Naive thymus-derived CD8-positive, alpha-beta T cell (primary cell): Measurements from ENCODE around the gene ADRM1. TPM values are rescaled to one million over a fixed set of nuclear protein-coding genes. Genes with fewer than 3 reads are reported as not detected.

Experiments used
- ATAC-seq, 2 donors: fragments of 150-1000 bp; cut with Tn5 transposase in 1 of 2; sonication (Bioruptor Pico), chemical (Tn5 transposase) in 1 of 2; 1 replicate in 1 of 2; 2 replicates in 1 of 2; pipeline ENCODE4 v1.10.0; 2021; ENCODE audit warnings: mild to moderate bottlenecking in 2 of 2, moderate library complexity in 2 of 2
- POLR2A ChIA-PET: fragments of 350-600 bp; sonication (Branson Sonifier 250); formaldehyde crosslinking; loops from one replicate; lab custom pipeline; 2021; ENCODE audit warnings: antibody characterized with exemption; lab: Charles Lee
- DNase-seq, 10 donors: peaks; one replicate each; pipeline versions ENCODE4 v3.0.0 to v3.0.0-alpha.2; 2020 to 2022
- H3K27ac Mint-ChIP-seq, 10 donors: one replicate each; pipeline ENCODE4 v1.8.0; 2020 to 2022; ENCODE audit warnings: mild to moderate bottlenecking in 10 of 10, mixed read lengths in 10 of 10, moderate library complexity in 4 of 10, inconsistent platforms in 1 of 10
- H3K27me3 Mint-ChIP-seq, 5 donors: one replicate each; pipeline ENCODE4 v1.8.0; 2021 to 2022; ENCODE audit warnings: mixed read lengths in 5 of 5
- H3K36me3 Mint-ChIP-seq, 3 donors: one replicate each; pipeline ENCODE4 v1.8.0; 2020 to 2022; ENCODE audit warnings: mixed read lengths in 3 of 3, mild to moderate bottlenecking in 2 of 3, inconsistent platforms in 1 of 3
- H3K4me1 Mint-ChIP-seq, 4 donors: one replicate each; pipeline ENCODE4 v1.8.0; 2021 to 2022; ENCODE audit warnings: mixed read lengths in 4 of 4
- H3K4me3 Mint-ChIP-seq, 10 donors: one replicate each; pipeline ENCODE4 v1.8.0; 2020 to 2022; ENCODE audit warnings: mild to moderate bottlenecking in 10 of 10, mixed read lengths in 10 of 10, moderate library complexity in 6 of 10, inconsistent platforms in 1 of 10
- H3K9me3 Mint-ChIP-seq, 9 donors: one replicate each; pipeline ENCODE4 v1.8.0; 2020 to 2022; ENCODE audit warnings: mixed read lengths in 9 of 9, mild to moderate bottlenecking in 3 of 9, inconsistent platforms in 1 of 9, moderate library complexity in 1 of 9
- polyA plus RNA-seq, 3 donors: library from polyadenylated mRNA; unstranded; fragments of 300-500 nt; fragmentation: Illumina TruSeq; gene quantifications; one replicate each; pipeline ENCODE4 v1.2.3, GENCODE V29; 2021
- total RNA-seq, 8 experiments: library from RNA in 2 of 8; stranded (reverse) in 2 of 8; gene quantifications; one replicate each; pipeline ENCODE4 v1.2.3 and lab custom pipeline; 2021 to 2026

ADRM1 gene
- total and polyA plus RNA-seq, 5 experiments from 2014 or later, result 61.1 to 93.9 (median 66.2) TPM

GRCh38 chr20:62326559-62326958, 23.8 kb downstream of the ADRM1 start:
- Mint-ChIP-seq H3K4me3 (no peak overlapping the region), H3K9me3 (no peaks in the 10 kb centered on the region), H3K27me3 (no peaks in the 10 kb centered on the region), H3K27ac (no peak overlapping the region), H3K36me3 (no peaks in the 10 kb centered on the region), H3K4me1 (peaks cover 0 to 2% (median 0%) of the 10 kb centered on the region in 4 donors)
- DNase-seq (no peak), ATAC-seq (no peak)
- POLR2A ChIA-PET, result no interaction called here

DNA sequence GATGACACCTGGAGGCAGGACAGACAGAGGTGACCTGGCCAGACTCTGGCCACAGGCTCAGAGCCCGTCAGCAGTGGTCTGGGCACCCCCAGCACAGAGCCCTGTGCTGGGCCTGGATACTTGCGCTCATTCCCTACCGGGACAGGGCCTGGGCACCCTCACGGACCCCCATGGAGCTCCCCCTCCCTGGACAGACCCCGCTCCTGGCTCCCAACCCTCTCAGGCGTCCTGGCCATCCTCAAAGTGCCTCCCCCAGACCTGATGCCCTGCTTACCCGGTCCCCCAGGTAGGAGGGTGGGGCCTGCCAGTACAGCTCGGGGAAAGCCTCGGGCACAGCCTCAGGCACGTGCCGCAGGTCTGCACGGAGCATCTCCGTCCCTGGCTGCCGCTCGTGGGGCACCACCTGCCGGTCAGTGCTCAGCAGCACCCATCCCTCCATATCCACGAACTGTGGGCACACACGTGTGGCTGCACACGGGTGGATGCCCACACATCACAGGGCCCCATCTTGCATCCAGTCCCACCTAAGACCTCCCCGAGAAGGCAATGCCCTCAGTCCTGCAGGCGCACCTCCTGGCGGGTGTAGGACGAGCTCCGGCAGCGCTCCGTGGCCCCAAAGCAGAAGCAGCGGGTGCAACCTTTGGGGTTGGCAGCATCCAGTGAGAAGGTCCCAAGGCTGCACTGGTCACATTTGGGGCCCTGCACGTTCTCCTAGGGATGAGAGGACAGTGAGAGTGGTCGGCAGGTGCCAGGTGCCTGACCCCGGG, 24.3 kb downstream of the ADRM1 start:
- DNase-seq (no peak), ATAC-seq (no peak)
- no peak overlapping the region for H3K4me3 Mint-ChIP-seq
- H3K27ac Mint-ChIP-seq, result peak overlapping the region in 1 of 10 donors; percentile 49
- H3K4me1 Mint-ChIP-seq, result peaks cover 0 to 2% (median 0%) of the 10 kb centered on the region in 4 donors
- POLR2A ChIA-PET, result no interaction called here
- H3K27me3 Mint-ChIP-seq, result no peaks in the 10 kb centered on the region
- no peaks in the 10 kb centered on the region for H3K9me3 Mint-ChIP-seq
- no peaks in the 10 kb centered on the region for H3K36me3 Mint-ChIP-seq

DNA sequence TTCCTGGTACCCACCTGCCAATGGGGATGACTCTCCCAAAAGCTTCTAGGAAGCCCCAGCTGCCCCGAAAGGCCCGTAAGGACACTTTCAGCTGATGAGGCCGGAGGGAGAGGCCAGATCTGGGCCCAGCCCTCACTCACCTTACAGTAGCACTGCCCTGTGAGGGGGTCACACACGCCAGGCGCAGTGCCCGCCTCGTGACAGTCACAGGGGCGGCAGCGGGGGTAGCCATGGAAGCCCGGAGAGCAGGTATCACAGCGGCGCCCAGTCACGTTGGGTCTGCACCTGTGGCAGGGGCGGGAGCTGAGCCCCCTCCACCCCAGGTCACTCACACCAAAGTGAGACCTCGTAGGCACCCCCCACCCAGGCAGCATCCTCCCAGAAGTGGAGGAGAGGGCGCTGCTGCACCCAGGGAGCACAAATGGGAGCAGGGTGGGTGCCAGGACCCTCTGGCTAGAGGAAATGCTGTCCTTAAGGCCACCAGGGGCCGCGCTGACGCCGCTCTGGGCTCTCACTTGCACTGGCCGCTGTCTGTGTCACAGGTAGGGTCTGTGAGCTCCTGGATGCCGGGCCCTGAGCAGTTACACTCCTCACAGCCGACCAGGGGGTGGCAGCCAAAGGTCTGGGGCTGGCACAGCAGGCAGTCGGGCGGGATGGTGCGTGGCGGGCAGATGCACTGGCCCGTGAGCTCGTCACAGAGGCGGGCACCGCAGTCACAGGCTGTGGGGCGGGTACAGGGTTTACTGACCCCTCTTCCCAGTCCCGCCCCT, 25.1 kb downstream of the ADRM1 start:
- H3K27ac Mint-ChIP-seq, result no peak overlapping the region
- peaks cover 0 to 2% (median 0%) of the 10 kb centered on the region in 4 donors for H3K4me1 Mint-ChIP-seq

DNA sequence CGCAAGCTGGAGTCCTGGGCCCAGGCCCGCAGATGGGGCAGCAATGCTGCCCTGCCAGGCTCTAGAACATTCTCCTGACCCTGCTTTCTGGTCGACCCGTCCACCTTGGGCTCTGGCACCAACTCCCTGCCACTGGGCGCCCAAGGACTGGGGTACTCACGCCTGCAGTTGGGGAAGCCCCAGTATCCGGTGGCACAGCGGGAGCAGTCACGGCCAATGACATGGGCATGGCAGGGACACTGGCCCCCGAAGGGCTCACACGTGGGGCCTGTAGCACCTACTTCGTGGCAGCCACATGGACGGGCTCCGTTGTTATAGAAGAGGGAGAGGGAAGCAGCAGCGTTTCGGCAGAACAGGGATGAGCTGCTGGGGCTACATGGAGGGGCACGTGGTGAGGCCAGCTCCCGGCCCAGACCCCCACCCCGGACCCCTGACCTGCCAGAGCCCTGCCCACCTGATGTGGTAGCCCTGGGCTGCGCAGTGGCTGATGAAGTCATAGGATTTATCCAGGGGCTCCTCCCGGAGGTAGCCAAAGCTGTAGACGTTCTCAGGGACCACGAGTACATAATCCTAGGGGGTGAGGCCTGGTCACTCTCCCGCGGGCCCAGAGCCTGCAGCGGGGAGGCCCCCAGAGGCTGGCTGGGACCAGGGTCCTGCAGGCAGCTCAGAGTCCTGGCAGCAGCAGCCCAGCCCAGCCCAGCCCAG, 26.0 kb downstream of the ADRM1 start:
- Mint-ChIP-seq H3K9me3 (no peaks in the 10 kb centered on the region), H3K4me1 (peaks cover 0 to 2% (median 0%) of the 10 kb centered on the region in 4 donors), H3K36me3 (no peaks in the 10 kb centered on the region), H3K27me3 (no peaks in the 10 kb centered on the region), H3K4me3 (no peak overlapping the region), H3K27ac (no peak overlapping the region)
- POLR2A ChIA-PET, result no interaction called here
- DNase-seq (no peak), ATAC-seq (no peak)

More for the DNA sequence above, 25.1 kb downstream of the ADRM1 start:
- Mint-ChIP-seq H3K4me3 (no peak overlapping the region), H3K27me3 (no peaks in the 10 kb centered on the region), H3K36me3 (no peaks in the 10 kb centered on the region), H3K9me3 (no peaks in the 10 kb centered on the region)
- POLR2A ChIA-PET, result no interaction called here
- ATAC-seq (no peak), DNase-seq (no peak)

DNA sequence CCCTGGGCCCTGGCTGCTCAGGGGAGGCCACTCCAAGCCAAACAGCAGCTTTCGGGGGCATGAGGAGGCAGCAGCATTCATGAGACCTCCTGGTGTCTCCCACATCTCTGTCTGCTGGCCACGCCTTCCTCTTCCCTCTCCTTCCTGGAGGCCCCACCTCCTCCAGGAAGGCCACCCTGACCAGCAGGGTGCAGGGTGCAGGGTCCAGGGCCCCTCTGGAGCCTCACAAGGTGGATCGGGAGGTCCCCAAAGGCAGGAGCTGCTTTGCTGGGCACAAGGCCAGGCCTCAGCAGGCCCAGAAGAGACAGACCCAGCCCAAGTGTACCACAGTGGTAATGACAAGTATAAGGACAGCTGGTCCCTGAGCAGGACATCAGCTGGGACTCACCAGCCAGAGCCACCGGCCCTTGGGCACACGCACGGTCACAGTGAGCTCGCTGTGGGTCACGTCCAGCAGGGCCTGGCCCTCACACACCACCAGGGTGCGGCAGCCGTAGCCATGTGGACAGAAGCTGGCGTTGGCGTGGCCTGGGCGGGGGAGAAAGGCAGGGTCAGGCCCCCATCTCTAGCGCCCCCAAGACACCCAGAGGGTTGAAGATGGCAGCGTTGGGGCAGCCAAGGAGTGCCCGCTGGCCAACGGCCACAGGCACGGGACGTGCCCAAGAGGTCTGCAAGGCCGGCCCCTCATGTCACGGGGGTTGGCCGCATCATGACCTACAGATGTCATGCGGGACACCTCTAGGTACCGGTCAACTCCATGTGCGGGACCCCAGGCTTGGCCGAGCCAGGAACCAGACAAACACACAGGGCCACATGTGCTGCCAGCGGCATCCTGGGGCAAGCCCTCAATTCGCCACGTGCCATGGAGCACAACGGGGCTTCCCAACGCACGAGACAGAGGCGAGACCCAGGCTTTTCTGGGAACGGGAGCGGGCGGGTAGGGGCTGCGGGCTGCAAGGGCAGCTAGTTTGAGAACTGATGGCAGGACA, 26.9 kb downstream of the ADRM1 start:
- Mint-ChIP-seq H3K4me1 (peaks cover 0 to 2% (median 0%) of the 10 kb centered on the region in 4 donors), H3K9me3 (no peaks in the 10 kb centered on the region), H3K4me3 (no peak overlapping the region), H3K36me3 (no peaks in the 10 kb centered on the region), H3K27me3 (no peaks in the 10 kb centered on the region), H3K27ac (no peak overlapping the region)
- ATAC-seq (no peak), DNase-seq (no peak)
- POLR2A ChIA-PET, result no interaction called here

DNA sequence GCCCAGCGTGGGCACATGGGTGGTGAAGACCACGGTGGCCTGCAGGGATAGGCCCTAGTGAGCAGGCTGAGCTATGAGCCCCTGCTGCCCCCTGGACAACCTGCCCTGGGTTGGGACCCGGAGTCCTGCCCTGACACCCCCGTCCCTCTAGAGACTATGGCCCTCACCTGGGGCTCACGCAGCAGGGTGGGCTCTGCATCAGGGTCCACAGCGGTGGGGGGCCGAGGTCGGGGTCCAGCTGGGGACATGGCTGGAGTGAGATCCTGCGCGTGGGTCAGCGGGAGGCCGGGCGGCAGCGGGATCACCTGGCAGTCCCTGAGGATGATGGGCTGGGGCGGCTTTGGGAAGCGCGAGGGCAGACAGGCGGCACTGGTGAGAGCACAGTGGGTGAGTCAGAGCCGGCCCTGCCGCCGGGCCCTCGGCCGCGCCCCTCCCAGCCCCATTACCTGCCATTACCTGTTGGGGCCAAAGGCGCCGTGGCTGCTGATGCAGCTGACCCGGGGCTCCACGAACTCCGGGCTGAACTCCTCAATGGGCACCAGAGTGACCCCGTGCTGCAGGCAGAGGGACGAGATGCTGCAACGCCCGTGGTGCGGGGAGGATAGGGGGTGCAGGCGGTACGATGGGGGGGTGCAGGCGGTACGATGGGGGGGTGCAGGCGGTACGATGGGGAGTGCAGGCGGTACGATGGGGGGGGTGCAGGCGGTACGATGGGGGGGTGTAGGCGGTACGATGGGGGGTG, 27.9 kb downstream of the ADRM1 start:
- no peak for DNase-seq
- no peaks in the 10 kb centered on the region for H3K36me3 Mint-ChIP-seq
- POLR2A ChIA-PET, result no interaction called here

DNA sequence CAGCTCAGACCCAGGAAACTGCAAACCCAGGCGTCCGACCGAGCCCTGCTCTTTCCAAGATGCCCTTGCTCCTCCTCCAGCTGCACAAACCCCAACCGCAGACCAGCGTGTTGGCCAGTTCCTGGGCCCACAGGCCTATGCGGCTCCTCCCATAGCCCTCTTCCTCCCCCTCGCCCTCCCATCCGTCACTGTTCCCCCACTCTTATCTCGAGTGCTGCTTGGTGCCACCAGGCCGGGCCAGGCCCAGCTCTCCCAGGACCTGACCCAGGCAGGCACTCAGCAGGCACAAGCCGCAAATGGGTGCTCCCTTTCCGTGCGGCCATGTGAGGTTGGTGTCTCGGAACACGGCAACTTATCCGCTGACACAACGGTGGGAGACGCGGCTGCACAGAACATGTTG, 28.6 kb downstream of the ADRM1 start:
- POLR2A ChIA-PET, result no interaction called here
- no peaks in the 10 kb centered on the region for H3K9me3 Mint-ChIP-seq
- H3K4me3 Mint-ChIP-seq, result no peak overlapping the region
- H3K27ac Mint-ChIP-seq, result no peak overlapping the region
- ATAC-seq, result no peak
- peaks cover 0 to 9% (median 0%) of the 10 kb centered on the region in 5 donors for H3K27me3 Mint-ChIP-seq
- H3K4me1 Mint-ChIP-seq, result no peaks in the 10 kb centered on the region
- no peak for DNase-seq
- no peaks in the 10 kb centered on the region for H3K36me3 Mint-ChIP-seq

More for the DNA sequence above, 27.9 kb downstream of the ADRM1 start:
- Mint-ChIP-seq H3K4me1 (no peaks in the 10 kb centered on the region), H3K4me3 (no peak overlapping the region), H3K27ac (no peak overlapping the region), H3K27me3 (peaks cover 0 to 5% (median 0%) of the 10 kb centered on the region in 5 donors), H3K9me3 (no peaks in the 10 kb centered on the region)
- no peak for ATAC-seq

DNA sequence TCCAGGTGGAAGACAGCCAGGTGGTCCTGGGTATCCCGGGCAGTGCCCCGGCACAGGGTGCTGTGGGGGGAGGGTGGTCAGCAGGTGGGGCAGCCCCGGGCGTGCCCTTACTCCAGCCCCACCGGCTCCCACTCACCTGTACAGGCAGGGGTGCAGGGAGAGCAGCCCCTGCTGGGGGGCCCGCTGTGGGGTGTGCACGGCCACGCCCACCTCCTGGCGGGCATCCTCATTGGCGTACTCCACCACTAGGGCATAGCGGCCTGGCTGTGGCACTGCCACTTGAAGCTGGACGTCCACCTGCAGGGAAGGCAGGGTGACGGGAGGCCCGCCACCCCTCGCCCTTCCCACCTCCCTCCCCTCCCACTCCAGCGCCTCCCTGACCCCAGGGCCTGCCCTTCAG, 29.6 kb downstream of the ADRM1 start:
- peaks cover 0 to 17% (median 0%) of the 10 kb centered on the region in 5 donors for H3K27me3 Mint-ChIP-seq
- ATAC-seq (no peak), DNase-seq (no peak)
- no peak overlapping the region for H3K27ac Mint-ChIP-seq
- H3K4me3 Mint-ChIP-seq, result no peak overlapping the region
- H3K9me3 Mint-ChIP-seq, result no peaks in the 10 kb centered on the region
- H3K4me1 Mint-ChIP-seq, result peaks cover 0 to 9% (median 0%) of the 10 kb centered on the region in 4 donors
- POLR2A ChIA-PET, result no interaction called here
- H3K36me3 Mint-ChIP-seq, result no peaks in the 10 kb centered on the region

GRCh38 chr20:62332989-62333819, 30.4 kb downstream of the ADRM1 start:
- POLR2A ChIA-PET, result no interaction called here

GRCh38 chr20:62333820-62334595, 31.2 kb downstream of the ADRM1 start:
- Mint-ChIP-seq H3K27ac (no peak overlapping the region), H3K9me3 (no peaks in the 10 kb centered on the region), H3K4me1 (peaks cover 0 to 21% (median 0%) of the 10 kb centered on the region in 4 donors), H3K36me3 (no peaks in the 10 kb centered on the region), H3K4me3 (no peak overlapping the region), H3K27me3 (peaks cover 0 to 21% (median 0%) of the 10 kb centered on the region in 5 donors)
- POLR2A ChIA-PET, result no interaction called here
- ATAC-seq (no peak), DNase-seq (no peak)

More at GRCh38 chr20:62332989-62333819, 30.4 kb downstream of the ADRM1 start:
- Mint-ChIP-seq H3K36me3 (no peaks in the 10 kb centered on the region), H3K9me3 (no peaks in the 10 kb centered on the region), H3K4me3 (no peak overlapping the region), H3K4me1 (peaks cover 0 to 16% (median 0%) of the 10 kb centered on the region in 4 donors), H3K27me3 (peaks cover 0 to 20% (median 0%) of the 10 kb centered on the region in 5 donors), H3K27ac (no peak overlapping the region)
- no peak for ATAC-seq
- no peak for DNase-seq
